GM23338 (cell line): ENCODE measurements around the gene CASP10. TPM values are rescaled to one million over a fixed set of nuclear protein-coding genes. Genes with fewer than 3 reads are reported as not detected.

Source experiments
- ATAC-seq: fragments of 200-7000 bp; cut with Tn5 transposase; 3 replicates; pipeline ENCODE4 v1.9.1; 2020
- DNase-seq: peaks from one replicate; pipeline ENCODE4 v3.0.0-alpha.2; 2015; ENCODE audit warnings: low spot score
- H2AFZ ChIP-seq: fragments of 200-600 bp; sonication (generic); 2 replicates; pipeline ENCODE4 v1.8.0; 2016; ENCODE audit warnings: antibody characterized with exemption, mild to moderate bottlenecking, moderate library complexity
- H3F3A ChIP-seq: fragments of 200-600 bp; sonication (generic); replicated peaks from 2 replicates; pipeline ENCODE4 v1.8.0; 2017; ENCODE audit warnings: antibody characterized with exemption, mixed run types, low read depth
- H3K27ac ChIP-seq: fragments of 200-600 bp; sonication (generic); 2 replicates; pipeline ENCODE4 v1.6.1; 2016; ENCODE audit warnings: low read depth
- H3K27me3 ChIP-seq: fragments of 200-600 bp; sonication (generic); 2 replicates; pipeline ENCODE4 v1.8.0; 2016; ENCODE audit warnings: mild to moderate bottlenecking, mixed run types, moderate library complexity; ENCODE audit not compliant: insufficient read depth
- H3K36me3 ChIP-seq: fragments of 200-600 bp; sonication (generic); 2 replicates; pipeline ENCODE4 v1.8.0; 2016; ENCODE audit warnings: mild to moderate bottlenecking; ENCODE audit not compliant: insufficient read depth
- H3K4me1 ChIP-seq: fragments of 200-600 bp; sonication (generic); 2 replicates; pipeline ENCODE4 v1.8.0; 2016; ENCODE audit warnings: mild to moderate bottlenecking, moderate library complexity; ENCODE audit not compliant: insufficient read depth
- H3K4me2 ChIP-seq: fragments of 200-600 bp; sonication (generic); 2 replicates; pipeline ENCODE4 v1.7.1; 2017; ENCODE audit warnings: mixed run types
- H3K4me3 ChIP-seq: fragments of 200-600 bp; sonication (generic); 2 replicates; pipeline ENCODE4 v1.6.1; 2016; ENCODE audit warnings: mixed run types
- H3K79me2 ChIP-seq: fragments of 200-600 bp; sonication (generic); replicated peaks from 2 replicates; pipeline ENCODE4 v1.8.0; 2017; ENCODE audit warnings: mild to moderate bottlenecking; ENCODE audit not compliant: insufficient read depth
- H3K9me2 ChIP-seq: fragments of 200-600 bp; sonication (generic); 2 replicates; pipeline ENCODE4 v1.8.0; 2017; ENCODE audit not compliant: insufficient read depth
- H4K20me1 ChIP-seq: fragments of 200-600 bp; sonication (generic); replicated peaks from 2 replicates; pipeline ENCODE4 v1.8.0; 2017; ENCODE audit warnings: mild to moderate bottlenecking; ENCODE audit not compliant: insufficient read depth
- H3K27ac Mint-ChIP-seq: 2 replicates; pipeline ENCODE4 v1.8.0; 2020; ENCODE audit warnings: inconsistent platforms, mild to moderate bottlenecking, moderate library complexity, mixed read lengths
- H3K27me3 Mint-ChIP-seq: 3 replicates; pipeline ENCODE4 v1.8.0; 2022; ENCODE audit warnings: low read depth, mild to moderate bottlenecking, moderate library complexity, mixed read lengths, inconsistent platforms; ENCODE audit not compliant: insufficient read depth, poor library complexity
- H3K36me3 Mint-ChIP-seq: 3 replicates; pipeline ENCODE4 v1.8.0; 2021; ENCODE audit warnings: low read depth, mild to moderate bottlenecking, inconsistent platforms, moderate library complexity, mixed read lengths
- H3K4me1 Mint-ChIP-seq: 3 replicates; pipeline ENCODE4 v1.8.0; 2020; ENCODE audit warnings: mild to moderate bottlenecking, inconsistent platforms, mixed read lengths
- H3K4me3 Mint-ChIP-seq: 3 replicates; pipeline ENCODE4 v1.8.0; 2021; ENCODE audit warnings: moderate library complexity, mild to moderate bottlenecking, inconsistent platforms, mixed read lengths
- H3K9me3 Mint-ChIP-seq: 3 replicates; pipeline ENCODE4 v1.8.0; 2020; ENCODE audit warnings: moderate library complexity, mild to moderate bottlenecking, inconsistent platforms, mixed read lengths
- CREB1 ChIP-seq: fragments of 250-450 bp; sonication (Bioruptor Pico); IDR thresholded peaks from 2 replicates; pipeline ENCODE4 v1.5.0; 2020; ENCODE audit warnings: low read depth, mild to moderate bottlenecking, moderate library complexity
- EZH2phosphoT487 ChIP-seq: fragments of 200-600 bp; sonication (generic); IDR thresholded peaks from one replicate; pipeline ENCODE4 v1.8.1; 2018; ENCODE audit warnings: antibody characterized with exemption; ENCODE audit not compliant: unreplicated experiment
- NANOG ChIP-seq: IDR thresholded peaks from 2 replicates; pipeline ENCODE4 v1.6.1; 2016; ENCODE audit warnings: antibody characterized with exemption, borderline replicate concordance
- STAT1 ChIP-seq: IDR thresholded peaks from one replicate; pipeline ENCODE4 v1.6.1; 2016; ENCODE audit warnings: antibody characterized with exemption; ENCODE audit not compliant: unreplicated experiment
- ZNF114 ChIP-seq: fragments of 250-450 bp; sonication (Bioruptor Pico); IDR thresholded peaks from 2 replicates; pipeline ENCODE4 v1.5.0; 2020; ENCODE audit warnings: mild to moderate bottlenecking, moderate library complexity
- ZNF331 ChIP-seq: fragments of 250-450 bp; sonication (Bioruptor Pico); IDR thresholded peaks from 2 replicates; pipeline ENCODE4 v1.5.0; 2020; ENCODE audit warnings: low read depth, mild to moderate bottlenecking, moderate library complexity
- ZNF462 ChIP-seq: fragments of 250-450 bp; sonication (Bioruptor Pico); IDR thresholded peaks from 2 replicates; pipeline ENCODE4 v1.5.0; 2020; ENCODE audit warnings: mild to moderate bottlenecking, moderate library complexity
- polyA plus RNA-seq: library from polyadenylated mRNA; unstranded; fragments of >200 nt; fragmentation: Nextera tagmentation; extraction: Ambion mirVana; gene quantifications from 2 replicates; pipeline ENCODE4 v1.2.1, GENCODE V29; 2016
- total RNA-seq: library from RNA; depleted of rRNA; stranded (reverse); fragments of >200 nt; shearing (Covaris generic); gene quantifications from 2 replicates; pipeline ENCODE4 v1.2.3, GENCODE V29; 2014
- TF ChIP-seq, protein P1 (sequence below), 2 experiments: fragments of 200-600 bp in 1 of 2; sonication (generic) in 1 of 2; conservative IDR thresholded peaks; 2 replicates each; pipeline versions ENCODE4 v1.5.1 to v1.6.1; 2016 to 2017; ENCODE audit warnings: antibody characterized with exemption in 2 of 2, low read depth in 2 of 2, mild to moderate bottlenecking in 2 of 2, moderate library complexity in 1 of 2
- TF ChIP-seq, protein P2 (sequence below): IDR thresholded peaks from one replicate; pipeline ENCODE4 v1.6.1; 2018; ENCODE audit warnings: antibody characterized with exemption; ENCODE audit not compliant: unreplicated experiment

The CASP10 gene
- total and polyA plus RNA-seq, 2 experiments from 2014 or later, result 1.9 to 3.5 TPM

GRCh38 chr2:201144101-201145051 lies 38.6 kb upstream of the CASP10 start:
- DNase-seq (no peak), ATAC-seq (no peak)
- Mint-ChIP-seq H3K27ac (no peak overlapping the region), H3K4me3 (no peak overlapping the region), H3K36me3 (no peaks in the 10 kb centered on the region), H3K9me3 (no peaks in the 10 kb centered on the region), H3K27me3 (peaks cover 3% of the 10 kb centered on the region), H3K4me1 (peaks cover 12% of the 10 kb centered on the region)
- Histone ChIP-seq H3K27ac (no peak overlapping the region), H4K20me1 (no peaks in the 10 kb centered on the region), H3K9me2 (no peaks in the 10 kb centered on the region), H2AFZ (no peak overlapping the region), H3K4me2 (no peak overlapping the region), H3F3A (no peaks in the 10 kb centered on the region), H3K4me3 (no peak overlapping the region), H3K36me3 (no peaks in the 10 kb centered on the region), H3K79me2 (no peaks in the 10 kb centered on the region), H3K27me3 (no peaks in the 10 kb centered on the region), H3K4me1 (peaks cover 18% of the 10 kb centered on the region)
- TF ChIP-seq NANOG (no peak), CREB1 (CRISPR knock-in tag) (no peak), STAT1 (no peak), EZH2phosphoT487 (no peak), ZNF114 (CRISPR knock-in tag) (no peak), ZNF462 (CRISPR knock-in tag) (no peak), ZNF331 (CRISPR knock-in tag) (no peak)
- TF ChIP-seq, protein P1, sequence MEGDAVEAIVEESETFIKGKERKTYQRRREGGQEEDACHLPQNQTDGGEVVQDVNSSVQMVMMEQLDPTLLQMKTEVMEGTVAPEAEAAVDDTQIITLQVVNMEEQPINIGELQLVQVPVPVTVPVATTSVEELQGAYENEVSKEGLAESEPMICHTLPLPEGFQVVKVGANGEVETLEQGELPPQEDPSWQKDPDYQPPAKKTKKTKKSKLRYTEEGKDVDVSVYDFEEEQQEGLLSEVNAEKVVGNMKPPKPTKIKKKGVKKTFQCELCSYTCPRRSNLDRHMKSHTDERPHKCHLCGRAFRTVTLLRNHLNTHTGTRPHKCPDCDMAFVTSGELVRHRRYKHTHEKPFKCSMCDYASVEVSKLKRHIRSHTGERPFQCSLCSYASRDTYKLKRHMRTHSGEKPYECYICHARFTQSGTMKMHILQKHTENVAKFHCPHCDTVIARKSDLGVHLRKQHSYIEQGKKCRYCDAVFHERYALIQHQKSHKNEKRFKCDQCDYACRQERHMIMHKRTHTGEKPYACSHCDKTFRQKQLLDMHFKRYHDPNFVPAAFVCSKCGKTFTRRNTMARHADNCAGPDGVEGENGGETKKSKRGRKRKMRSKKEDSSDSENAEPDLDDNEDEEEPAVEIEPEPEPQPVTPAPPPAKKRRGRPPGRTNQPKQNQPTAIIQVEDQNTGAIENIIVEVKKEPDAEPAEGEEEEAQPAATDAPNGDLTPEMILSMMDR (conservative IDR thresholded peaks at IDR 0.05; ENCODE audit: low read depth in 2 of 2), result no peak
- TF ChIP-seq, protein P2, sequence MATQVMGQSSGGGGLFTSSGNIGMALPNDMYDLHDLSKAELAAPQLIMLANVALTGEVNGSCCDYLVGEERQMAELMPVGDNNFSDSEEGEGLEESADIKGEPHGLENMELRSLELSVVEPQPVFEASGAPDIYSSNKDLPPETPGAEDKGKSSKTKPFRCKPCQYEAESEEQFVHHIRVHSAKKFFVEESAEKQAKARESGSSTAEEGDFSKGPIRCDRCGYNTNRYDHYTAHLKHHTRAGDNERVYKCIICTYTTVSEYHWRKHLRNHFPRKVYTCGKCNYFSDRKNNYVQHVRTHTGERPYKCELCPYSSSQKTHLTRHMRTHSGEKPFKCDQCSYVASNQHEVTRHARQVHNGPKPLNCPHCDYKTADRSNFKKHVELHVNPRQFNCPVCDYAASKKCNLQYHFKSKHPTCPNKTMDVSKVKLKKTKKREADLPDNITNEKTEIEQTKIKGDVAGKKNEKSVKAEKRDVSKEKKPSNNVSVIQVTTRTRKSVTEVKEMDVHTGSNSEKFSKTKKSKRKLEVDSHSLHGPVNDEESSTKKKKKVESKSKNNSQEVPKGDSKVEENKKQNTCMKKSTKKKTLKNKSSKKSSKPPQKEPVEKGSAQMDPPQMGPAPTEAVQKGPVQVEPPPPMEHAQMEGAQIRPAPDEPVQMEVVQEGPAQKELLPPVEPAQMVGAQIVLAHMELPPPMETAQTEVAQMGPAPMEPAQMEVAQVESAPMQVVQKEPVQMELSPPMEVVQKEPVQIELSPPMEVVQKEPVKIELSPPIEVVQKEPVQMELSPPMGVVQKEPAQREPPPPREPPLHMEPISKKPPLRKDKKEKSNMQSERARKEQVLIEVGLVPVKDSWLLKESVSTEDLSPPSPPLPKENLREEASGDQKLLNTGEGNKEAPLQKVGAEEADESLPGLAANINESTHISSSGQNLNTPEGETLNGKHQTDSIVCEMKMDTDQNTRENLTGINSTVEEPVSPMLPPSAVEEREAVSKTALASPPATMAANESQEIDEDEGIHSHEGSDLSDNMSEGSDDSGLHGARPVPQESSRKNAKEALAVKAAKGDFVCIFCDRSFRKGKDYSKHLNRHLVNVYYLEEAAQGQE, result no peak
